ENCODE data around the gene RCAN3.

- TF ChIP-seq CTCF (IDR thresholded peaks at IDR 0.05; ENCODE audit: borderline replicate concordance, extremely low read depth, low read length, poor library complexity, severe bottlenecking) (no peak), EZH2 (IDR thresholded peaks at IDR 0.05; ENCODE audit: borderline replicate concordance, low read depth, low read length, severe bottlenecking) (no peak)
Measured at GRCh38 chr1:24514946-24515345, 12.3 kb downstream of the RCAN3 start.

Data from DND-41 (cell line).